Naive thymus-derived CD4-positive, alpha-beta T cell (primary cell): Measurements from ENCODE around the gene SORCS2. TPM values are rescaled to one million over a fixed set of nuclear protein-coding genes. Genes with fewer than 3 reads are reported as not detected.

Experiments used
- ATAC-seq: fragments of 150-1000 bp; cut with Tn5 transposase; 2 replicates; pipeline ENCODE4 v1.10.0; 2021; ENCODE audit warnings: mild to moderate bottlenecking, moderate library complexity
- CTCF ChIA-PET: fragments of 350-600 bp; sonication (Branson Sonifier 250); formaldehyde crosslinking; loops from one replicate; lab custom pipeline; 2021; ENCODE audit warnings: antibody characterized with exemption; lab: Charles Lee
- POLR2A ChIA-PET: fragments of 350-600 bp; sonication (Branson Sonifier 250); formaldehyde crosslinking; loops from one replicate; lab custom pipeline; 2021; ENCODE audit warnings: antibody characterized with exemption, inconsistent platforms; lab: Charles Lee
- DNase-seq, 9 donors: peaks; one replicate each; pipeline versions ENCODE4 v3.0.0 to v3.0.0-alpha.2; 2020 to 2022; ENCODE audit warnings: mixed read lengths in 1 of 9
- H3K27ac ChIP-seq: one replicate; pipeline ENCODE4 v1.7.0; 2013; ENCODE audit warnings: mild to moderate bottlenecking, low read depth, low read length, moderate library complexity
- H3K27me3 ChIP-seq, 2 donors: one replicate each; pipeline ENCODE4 v1.7.0; 2013; ENCODE audit warnings: low read length in 2 of 2, mild to moderate bottlenecking in 2 of 2, moderate library complexity in 2 of 2; ENCODE audit not compliant: control insufficient read depth in 2 of 2, insufficient read depth in 2 of 2
- H3K36me3 ChIP-seq, 3 experiments: 1 replicate in 2 of 3; 2 replicates in 1 of 3; pipeline ENCODE4 v1.7.0; 2013; ENCODE audit warnings: low read length in 3 of 3, mild to moderate bottlenecking in 3 of 3, moderate library complexity in 1 of 3; ENCODE audit not compliant: insufficient read depth in 3 of 3, control insufficient read depth in 2 of 3
- H3K4me1 ChIP-seq, 2 donors: one replicate each; pipeline ENCODE4 v1.7.0; 2013; ENCODE audit warnings: low read length in 2 of 2, mild to moderate bottlenecking in 2 of 2, moderate library complexity in 1 of 2; ENCODE audit not compliant: control insufficient read depth in 2 of 2, insufficient read depth in 2 of 2
- H3K4me3 ChIP-seq: 2 replicates; pipeline ENCODE4 v1.7.0; 2013; ENCODE audit warnings: mild to moderate bottlenecking, low read length
- H3K9me3 ChIP-seq, 3 experiments: 1 replicate in 2 of 3; 2 replicates in 1 of 3; pipeline ENCODE4 v1.7.0; 2013; ENCODE audit warnings: low read length in 3 of 3; ENCODE audit not compliant: control insufficient read depth in 2 of 3
- H3K27ac Mint-ChIP-seq, 9 donors: one replicate each; pipeline ENCODE4 v1.8.0; 2020 to 2022; ENCODE audit warnings: mixed read lengths in 9 of 9, mild to moderate bottlenecking in 8 of 9, moderate library complexity in 5 of 9, inconsistent platforms in 2 of 9
- H3K27me3 Mint-ChIP-seq, 5 donors: one replicate each; pipeline ENCODE4 v1.8.0; 2021 to 2022; ENCODE audit warnings: mixed read lengths in 5 of 5, mild to moderate bottlenecking in 1 of 5
- H3K36me3 Mint-ChIP-seq, 5 donors: one replicate each; pipeline ENCODE4 v1.8.0; 2020 to 2022; ENCODE audit warnings: mixed read lengths in 5 of 5, mild to moderate bottlenecking in 3 of 5, inconsistent platforms in 1 of 5
- H3K4me1 Mint-ChIP-seq, 7 donors: one replicate each; pipeline ENCODE4 v1.8.0; 2020 to 2022; ENCODE audit warnings: mixed read lengths in 7 of 7, mild to moderate bottlenecking in 3 of 7, inconsistent platforms in 1 of 7
- H3K4me3 Mint-ChIP-seq, 10 donors: one replicate each; pipeline ENCODE4 v1.8.0; 2020 to 2022; ENCODE audit warnings: mild to moderate bottlenecking in 10 of 10, mixed read lengths in 10 of 10, moderate library complexity in 6 of 10, inconsistent platforms in 2 of 10
- H3K9me3 Mint-ChIP-seq, 11 donors: one replicate each; pipeline ENCODE4 v1.8.0; 2020 to 2022; ENCODE audit warnings: mixed read lengths in 11 of 11, mild to moderate bottlenecking in 4 of 11, inconsistent platforms in 1 of 11, moderate library complexity in 1 of 11
- intact Hi-C, 2 donors: fragments of 100-400 bp; cut with micrococcal nuclease; formaldehyde crosslinking; loops; one replicate each; pipeline ENCODE4 v1.15.1; 2023
- polyA plus RNA-seq, 2 donors: library from polyadenylated mRNA; unstranded; fragments of 300-500 nt; fragmentation: Illumina TruSeq; gene quantifications; one replicate each; pipeline ENCODE4 v1.2.3, GENCODE V29; 2021
- total RNA-seq, 6 experiments: library from RNA in 5 of 6; stranded (reverse) in 5 of 6; gene quantifications; 1 replicate in 5 of 6; 2 replicates in 1 of 6; pipeline ENCODE4 v1.2.3 and lab custom pipeline; 2021 to 2026

The SORCS2 gene
- total and polyA plus RNA-seq, 7 experiments from 2014 or later = 0.10 TPM; not detected in 6

DNA sequence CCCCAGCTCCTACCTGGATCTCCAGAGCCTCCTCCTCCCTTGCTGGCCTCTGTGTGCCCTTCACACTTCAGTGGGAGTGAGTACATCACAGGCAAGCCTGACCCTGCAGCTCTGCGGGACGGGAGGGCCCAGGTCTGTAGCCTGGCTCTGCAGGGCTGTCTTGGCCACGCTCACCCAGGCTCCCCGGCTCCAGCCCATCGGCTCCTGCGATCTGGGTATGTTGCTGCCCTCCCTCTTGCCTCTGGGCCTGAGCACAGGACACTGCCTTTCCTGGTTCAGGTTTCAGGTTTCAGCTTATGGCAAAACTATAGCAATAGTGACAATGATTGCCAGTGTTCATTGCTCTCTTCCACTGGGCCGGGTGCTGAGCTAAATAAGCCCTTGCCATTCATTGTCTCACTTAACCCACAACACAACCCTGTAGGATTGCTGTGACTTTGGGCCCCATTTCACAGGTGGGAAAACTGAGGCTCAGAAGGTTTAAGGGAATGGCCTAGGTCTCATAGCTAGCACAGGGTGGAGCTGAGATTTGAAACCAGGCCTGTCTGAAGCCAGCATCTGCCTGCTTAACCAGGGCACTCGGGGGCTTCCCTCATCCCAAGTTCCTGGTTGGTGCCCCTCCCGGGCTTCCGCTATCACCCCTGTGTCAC is 44.6 kb upstream of the SORCS2 start:
- H3K27ac Mint-ChIP-seq = no peak overlapping the region
- H3K27me3 Mint-ChIP-seq = peaks cover 0 to 33% (median 15%) of the 10 kb centered on the region in 5 donors
- Histone ChIP-seq H3K36me3 (no peaks in the 10 kb centered on the region), H3K27me3 (no peaks in the 10 kb centered on the region), H3K4me1 (no peaks in the 10 kb centered on the region), H3K27ac (no peak overlapping the region), H3K4me3 (no peak overlapping the region), H3K9me3 (no peaks in the 10 kb centered on the region)
- no peaks in the 10 kb centered on the region for H3K4me1 Mint-ChIP-seq
- H3K36me3 Mint-ChIP-seq = no peaks in the 10 kb centered on the region
- POLR2A ChIA-PET = no interaction called here
- no peaks in the 10 kb centered on the region for H3K9me3 Mint-ChIP-seq
- CTCF ChIA-PET = no interaction called here
- ATAC-seq (no peak), DNase-seq (no peak)
- intact Hi-C loops = no loop called here
- no peak overlapping the region for H3K4me3 Mint-ChIP-seq

DNA sequence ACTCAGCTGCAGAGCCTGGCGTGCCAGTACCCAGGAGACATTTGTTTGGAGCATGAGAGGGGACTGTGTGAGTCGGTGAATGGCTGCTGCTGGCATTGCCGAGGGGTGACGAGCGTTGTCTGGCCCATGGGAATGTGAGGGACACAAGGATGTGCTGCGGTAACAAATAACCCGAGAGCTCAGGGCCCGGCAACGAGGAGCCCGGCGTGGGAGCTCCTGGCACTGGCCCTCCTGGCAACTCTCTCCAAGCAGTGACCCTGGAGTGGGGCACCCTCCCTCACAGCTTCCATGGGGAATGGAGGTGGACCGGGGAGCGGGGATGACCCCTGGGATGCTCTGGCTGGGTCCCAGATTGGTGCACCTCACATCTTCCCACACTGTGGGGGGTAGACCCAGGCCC is 44.0 kb upstream of the SORCS2 start:
- Histone ChIP-seq H3K36me3 (no peaks in the 10 kb centered on the region), H3K9me3 (no peaks in the 10 kb centered on the region), H3K4me1 (no peaks in the 10 kb centered on the region), H3K4me3 (no peak overlapping the region), H3K27ac (no peak overlapping the region), H3K27me3 (no peaks in the 10 kb centered on the region)
- Mint-ChIP-seq H3K36me3 (no peaks in the 10 kb centered on the region), H3K27me3 (peaks cover 0 to 33% (median 11%) of the 10 kb centered on the region in 5 donors), H3K27ac (no peak overlapping the region), H3K4me1 (no peaks in the 10 kb centered on the region), H3K4me3 (no peak overlapping the region), H3K9me3 (no peaks in the 10 kb centered on the region)
- no peak for DNase-seq
- no peak for ATAC-seq
- intact Hi-C loops = no loop called here
- POLR2A ChIA-PET = no interaction called here
- CTCF ChIA-PET = no interaction called here

DNA sequence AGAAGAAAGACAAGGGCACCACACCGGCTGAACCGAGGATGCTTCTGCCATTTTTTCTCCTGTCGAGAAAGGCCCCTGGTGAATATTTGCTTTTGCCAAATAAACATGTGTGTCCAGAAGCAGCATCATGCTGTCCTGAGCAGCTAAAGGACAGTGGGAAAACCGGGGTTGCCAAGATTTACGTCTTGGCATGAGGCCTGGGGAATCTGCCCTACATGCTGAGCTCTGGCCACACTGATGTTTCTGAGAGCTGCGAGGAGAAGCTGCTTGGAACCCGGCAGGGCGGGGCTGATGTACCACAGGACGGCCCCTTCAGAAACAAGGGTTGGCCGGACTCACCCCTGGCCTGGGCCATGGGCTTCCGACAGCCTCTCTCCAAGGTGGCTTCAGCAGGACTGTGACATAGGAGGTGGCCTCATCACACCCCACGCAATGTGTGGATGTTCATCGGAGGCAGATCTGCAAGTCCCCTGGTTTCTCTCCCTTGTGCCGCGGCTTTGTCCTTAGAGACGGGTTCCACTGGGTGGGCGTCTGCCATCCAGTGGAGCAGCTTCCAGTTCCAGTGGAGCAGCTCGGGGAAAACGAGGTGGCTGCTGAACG is 42.2 kb upstream of the SORCS2 start:
- H3K9me3 Mint-ChIP-seq = no peaks in the 10 kb centered on the region
- DNase-seq = no peak
- H3K4me3 Mint-ChIP-seq = no peak overlapping the region
- no peak overlapping the region for H3K4me3 ChIP-seq
- H3K9me3 ChIP-seq = no peaks in the 10 kb centered on the region
- ChIA-PET CTCF (no interaction called here), POLR2A (no interaction called here)
- no peak overlapping the region for H3K27ac Mint-ChIP-seq
- no peak for ATAC-seq
- H3K36me3 Mint-ChIP-seq = no peaks in the 10 kb centered on the region
- no peaks in the 10 kb centered on the region for H3K36me3 ChIP-seq
- no peaks in the 10 kb centered on the region for H3K27me3 ChIP-seq
- H3K4me1 ChIP-seq = no peaks in the 10 kb centered on the region
- H3K4me1 Mint-ChIP-seq = no peaks in the 10 kb centered on the region
- intact Hi-C loops = no loop called here
- no peak overlapping the region for H3K27ac ChIP-seq
- H3K27me3 Mint-ChIP-seq = peaks cover 2 to 23% (median 8%) of the 10 kb centered on the region in 5 donors

DNA sequence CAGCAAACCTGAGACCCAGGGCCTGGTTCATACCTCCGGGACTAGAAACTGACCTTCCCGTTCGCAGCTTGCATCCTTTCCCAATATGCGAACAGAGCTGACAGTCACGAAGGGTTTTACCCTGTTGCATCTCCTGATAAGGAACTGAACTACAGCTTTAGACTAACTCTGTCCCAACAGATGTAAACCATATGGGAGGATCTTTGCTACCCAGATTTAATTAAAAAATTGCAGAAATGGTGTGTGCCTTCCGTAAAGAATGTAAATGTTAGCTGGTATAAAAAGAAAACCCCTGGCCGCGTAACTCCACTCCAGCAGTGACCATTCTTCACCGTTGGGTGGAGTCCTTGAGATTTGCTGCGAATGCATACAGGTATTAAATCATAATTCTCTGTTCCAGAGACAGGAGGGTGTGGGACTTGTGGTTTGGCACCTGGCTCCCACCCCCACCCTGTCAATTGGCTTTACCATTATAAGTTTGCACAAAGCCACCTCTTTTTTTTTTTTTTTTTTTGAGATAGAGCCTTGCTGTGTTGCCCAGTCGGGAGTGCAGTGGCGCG is 40.6 kb upstream of the SORCS2 start:
- ChIA-PET CTCF (no interaction called here), POLR2A (no interaction called here)
- no peak for DNase-seq
- Mint-ChIP-seq H3K4me3 (no peak overlapping the region), H3K9me3 (no peaks in the 10 kb centered on the region), H3K27me3 (peaks cover 13 to 35% (median 20%) of the 10 kb centered on the region in 5 donors), H3K27ac (no peak overlapping the region), H3K36me3 (no peaks in the 10 kb centered on the region), H3K4me1 (no peaks in the 10 kb centered on the region)
- Histone ChIP-seq H3K27ac (no peak overlapping the region), H3K9me3 (no peaks in the 10 kb centered on the region), H3K27me3 (no peaks in the 10 kb centered on the region), H3K4me1 (no peaks in the 10 kb centered on the region), H3K36me3 (no peaks in the 10 kb centered on the region), H3K4me3 (no peak overlapping the region)
- intact Hi-C loops = no loop called here
- ATAC-seq = no peak

DNA sequence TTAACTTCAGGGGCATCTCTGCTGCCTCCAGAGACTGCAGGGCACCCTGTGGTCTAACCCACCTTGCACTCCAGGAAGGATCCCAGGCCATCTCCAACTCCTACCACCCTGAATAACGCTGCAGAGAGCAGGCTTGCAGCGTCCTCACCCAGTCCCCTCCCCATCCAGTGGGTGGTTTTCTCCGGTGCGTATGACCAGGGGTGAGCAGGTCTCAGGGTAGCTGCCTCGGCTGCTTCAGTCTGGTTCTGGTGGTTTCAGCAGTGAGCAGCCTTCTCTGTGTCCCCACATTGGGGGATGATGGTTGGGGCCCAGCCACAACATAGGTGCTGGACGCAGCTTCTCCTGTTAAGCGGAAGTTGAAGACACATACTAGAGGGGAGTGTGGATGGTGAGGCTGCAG is 38.6 kb upstream of the SORCS2 start:
- Mint-ChIP-seq H3K9me3 (no peaks in the 10 kb centered on the region), H3K27me3 (peaks cover 15 to 36% (median 18%) of the 10 kb centered on the region in 5 donors), H3K4me1 (no peaks in the 10 kb centered on the region), H3K36me3 (no peaks in the 10 kb centered on the region), H3K4me3 (no peak overlapping the region), H3K27ac (no peak overlapping the region)
- Histone ChIP-seq H3K36me3 (no peaks in the 10 kb centered on the region), H3K4me1 (no peaks in the 10 kb centered on the region), H3K27ac (no peak overlapping the region), H3K27me3 (no peaks in the 10 kb centered on the region), H3K9me3 (no peaks in the 10 kb centered on the region), H3K4me3 (no peak overlapping the region)
- intact Hi-C loops = no loop called here
- DNase-seq (no peak), ATAC-seq (no peak)
- ChIA-PET CTCF (no interaction called here), POLR2A (no interaction called here)

DNA sequence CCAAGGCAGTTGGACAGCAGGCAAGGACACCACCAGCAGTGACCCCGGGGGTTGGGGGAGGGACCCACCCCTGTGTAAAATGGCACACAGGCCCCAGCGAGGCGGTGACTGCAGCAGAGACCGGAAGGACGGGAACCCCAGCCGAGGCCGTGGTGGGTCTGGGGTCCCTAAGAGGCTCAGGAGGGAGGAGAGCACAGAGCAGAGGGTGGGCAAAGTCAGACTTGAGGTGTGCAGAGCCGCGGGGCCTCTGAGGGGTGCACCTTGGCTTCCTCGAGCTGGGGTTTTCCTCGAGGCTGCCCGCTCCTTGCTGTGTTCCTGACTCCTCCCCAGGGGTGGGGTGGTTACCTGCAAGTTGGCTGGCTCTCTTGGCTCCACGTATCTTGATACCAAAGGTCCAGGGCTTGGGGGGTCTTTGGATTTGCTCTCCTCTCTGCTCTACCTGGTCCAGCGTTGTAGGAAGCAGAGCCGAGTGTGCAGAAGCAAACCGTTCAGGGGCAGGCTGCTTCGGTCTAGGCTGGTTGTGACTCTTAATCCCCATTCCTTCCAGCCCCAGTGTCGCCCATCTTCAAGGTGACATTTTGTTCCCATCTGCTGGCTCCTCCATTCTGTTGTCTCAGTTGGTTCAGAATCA is 37.9 kb upstream of the SORCS2 start:
- intact Hi-C loops = no loop called here
- Mint-ChIP-seq H3K9me3 (no peaks in the 10 kb centered on the region), H3K4me3 (no peak overlapping the region), H3K27me3 (peaks cover 15 to 36% (median 20%) of the 10 kb centered on the region in 5 donors), H3K4me1 (no peaks in the 10 kb centered on the region), H3K27ac (no peak overlapping the region), H3K36me3 (no peaks in the 10 kb centered on the region)
- no peaks in the 10 kb centered on the region for H3K9me3 ChIP-seq
- no peak for ATAC-seq
- no peaks in the 10 kb centered on the region for H3K4me1 ChIP-seq
- H3K27ac ChIP-seq = no peak overlapping the region
- CTCF ChIA-PET = no interaction called here
- no peak overlapping the region for H3K4me3 ChIP-seq
- H3K27me3 ChIP-seq = no peaks in the 10 kb centered on the region
- no peaks in the 10 kb centered on the region for H3K36me3 ChIP-seq
- no peak for DNase-seq
- POLR2A ChIA-PET = no interaction called here
